Heart right ventricle (tissue), 16 donors: ENCODE data around the gene FGF14. TPM values are rescaled to one million over a fixed set of nuclear protein-coding genes. Genes with fewer than 3 reads are reported as not detected.

ENCODE experiments used
- ATAC-seq, 8 donors: fragments of 200-7000 bp; cut with Tn5 transposase; one replicate each; pipeline ENCODE4 v1.9.1; 2020; ENCODE audit warnings: mild to moderate bottlenecking in 8 of 8, moderate library complexity in 8 of 8, moderate number of reproducible peaks in 1 of 8
- DNase-seq, 2 donors: peaks; one replicate each; pipeline ENCODE4 v3.0.0-alpha.2; 2020
- H3K27ac ChIP-seq, 10 donors: fragments of 200-600 bp; sonication (generic) in 2 of 10; one replicate each; pipeline versions ENCODE4 v1.5.0 to v1.8.0; 2020 to 2022; ENCODE audit warnings: mild to moderate bottlenecking in 3 of 10
- H3K27me3 ChIP-seq, 7 donors: fragments of 200-600 bp; one replicate each; pipeline ENCODE4 v1.8.0; 2021 to 2022; ENCODE audit warnings: mild to moderate bottlenecking in 2 of 7
- H3K36me3 ChIP-seq, 9 donors: fragments of 200-600 bp; sonication (generic) in 1 of 9; one replicate each; pipeline versions ENCODE4 v1.5.0 to v1.8.0; 2020 to 2022; ENCODE audit warnings: mild to moderate bottlenecking in 2 of 9
- H3K4me1 ChIP-seq, 9 donors: fragments of 200-600 bp; sonication (generic) in 1 of 9; one replicate each; pipeline versions ENCODE4 v1.5.0 to v1.8.0; 2020 to 2022; ENCODE audit warnings: mild to moderate bottlenecking in 4 of 9
- H3K4me3 ChIP-seq, 10 donors: fragments of 200-600 bp; sonication (generic) in 2 of 10; one replicate each; pipeline versions ENCODE4 v1.5.0 to v1.8.0; 2020 to 2022; ENCODE audit warnings: mild to moderate bottlenecking in 7 of 10, moderate library complexity in 2 of 10
- H3K9me3 ChIP-seq, 11 donors: fragments of 200-600 bp in 10 of 11; sonication (generic) in 2 of 11; one replicate each; pipeline versions ENCODE4 v1.5.0 to v1.8.0; 2013 to 2022; ENCODE audit warnings: mild to moderate bottlenecking in 2 of 11, control low read depth in 1 of 11, moderate library complexity in 1 of 11
- CTCF ChIP-seq, 9 donors: fragments of 200-600 bp; sonication (generic) in 2 of 9; IDR thresholded peaks; one replicate each; pipeline versions ENCODE4 v1.5.0 to v1.8.0; 2021 to 2022; ENCODE audit warnings: antibody characterized with exemption in 9 of 9, mild to moderate bottlenecking in 5 of 9, moderate library complexity in 1 of 9
- WGBS, 2 donors: extraction: QIAGEN DNeasy Blood & Tissue Kit; methylation state at CpG; one replicate each; pipeline ENCODE4 v1.1.7; 2013; ENCODE audit warnings: inconsistent platforms in 1 of 2; 5-methylcytosine and 5-hydroxymethylcytosine counted together
- intact Hi-C, 10 donors: fragments of 100-400 bp; cut with DNase I; formaldehyde crosslinking; loops; one replicate each; pipeline versions ENCODE4 v1.11.1 to v1.14.2; 2022
- polyA plus RNA-seq, 2 donors: library from polyadenylated mRNA; stranded (reverse); fragments of 200-250 nt; gene quantifications; one replicate each; pipeline ENCODE4 v1.2.3, GENCODE V29; 2013
- total RNA-seq, 10 donors: library from RNA; stranded (reverse); fragmentation: NEBNext Ultra II Directional in 3 of 10; extraction: Animal tissue kit (Norgen Biotek cat#: 25700) in 3 of 10; gene quantifications; one replicate each; pipeline versions ENCODE4 v1.2.1 to v1.2.4, GENCODE V29; 2021 to 2023
- donor health status: Arrhythmogenic right ventricular cardiomyopathy.
- donor health status: ischemic (EF 13 %, LVEDD 7.1; RV severe dilation, severe dysfunction).
- donor health status: healthy with polysubstance abuse.
- donor health status: DM: no; HTN: yes; CAD: no.
- donor health status: DM: no; HTN: no; CAD: no.
- donor health status: ischemic (EF 25% LVEDD 6.9; RV normal size, moderate dysfunction).
- donor health status: ischemic (EF 25% LVEDD 5.7; RV mildly dilated, moderate dysfunction).
- donor health status: healthy.
- donor health status: DM: yes; HTN: yes; CAD: no.
- donor health status: Ischemic cardiomyopathy.
- donor health status: ischemic (EF 35%, LVEDD 5.7; RV mildly dilated, moderate dysfunction).
- donor health status: nonischemic (EF 11% LVEDD 7.7; RV severe dilation, severe dysfunction).
- donor health status: DM: yes; HTN: yes; CAD: no.
- donor health status: PGD.
- donor health status: ischemic (EF 29% LVEDD 5.4; RV normal size, mild dysfunction).
- donor health status: nonischemic (EF 23%, LVEDD 6.1; RV moderate dilation, normal function).

FGF14 gene
- total and polyA plus RNA-seq, 12 donors: 0.20 to 7.8 (median 5.3) TPM

- no peak for ATAC-seq
- TF ChIP-seq CTCF (IDR thresholded peaks at IDR 0.05): no peak
- intact Hi-C loops: loop anchor here in 1 of 10 donors (5.0 kb wide), 1 partner anchor 574 kb away; no protein-coding TSS in a partner anchor
Observed at GRCh38 chr13:102376318-102376717, 25.5 kb downstream of the FGF14 start.

GRCh38 chr13:102374726-102375125, 27.1 kb downstream of the FGF14 start:
- Histone ChIP-seq H3K36me3 (no peaks in the 10 kb centered on the region), H3K27ac (no peak overlapping the region), H3K4me3 (no peak overlapping the region), H3K27me3 (no peaks in the 10 kb centered on the region), H3K4me1 (no peaks in the 10 kb centered on the region), H3K9me3 (no peaks in the 10 kb centered on the region)
- TF ChIP-seq CTCF (IDR thresholded peaks at IDR 0.05): no peak
- ATAC-seq (no peak), DNase-seq (no peak)
- intact Hi-C loops: loop anchor here in 1 of 10 donors (5.0 kb wide), 1 partner anchor 572 kb away; no protein-coding TSS in a partner anchor
- WGBS, 2 donors: 86 to 89% methylated on average over 1 of the region's 1 CpG

More at GRCh38 chr13:102376318-102376717, 25.5 kb downstream of the FGF14 start:
- Histone ChIP-seq H3K4me1 (no peaks in the 10 kb centered on the region), H3K4me3 (no peak overlapping the region), H3K27me3 (no peaks in the 10 kb centered on the region), H3K36me3 (no peaks in the 10 kb centered on the region), H3K27ac (no peak overlapping the region), H3K9me3 (no peaks in the 10 kb centered on the region)
- 76 to 85% methylated on average over 1 of the region's 1 CpG for WGBS, 2 donors
- no peak for DNase-seq

- Histone ChIP-seq H3K27me3 (no peaks in the 10 kb centered on the region), H3K4me3 (no peak overlapping the region), H3K9me3 (no peaks in the 10 kb centered on the region), H3K27ac (no peak overlapping the region), H3K36me3 (no peaks in the 10 kb centered on the region), H3K4me1 (no peaks in the 10 kb centered on the region)
- no peak for DNase-seq
- no peak for TF ChIP-seq CTCF (IDR thresholded peaks at IDR 0.05)
- intact Hi-C loops: no loop called here
- no peak for ATAC-seq
Observed at GRCh38 chr13:102374233-102374632, 27.6 kb downstream of the FGF14 start.

GRCh38 chr13:102373221-102373620, 28.6 kb downstream of the FGF14 start:
- H3K9me3 ChIP-seq: no peaks in the 10 kb centered on the region
- TF ChIP-seq CTCF (IDR thresholded peaks at IDR 0.05): no peak
- no peaks in the 10 kb centered on the region for H3K27me3 ChIP-seq
- no peak for ATAC-seq
- no peaks in the 10 kb centered on the region for H3K4me1 ChIP-seq
- intact Hi-C loops: no loop called here
- H3K27ac ChIP-seq: no peak overlapping the region
- no peak overlapping the region for H3K4me3 ChIP-seq
- H3K36me3 ChIP-seq: no peaks in the 10 kb centered on the region
- DNase-seq: no peak
